HepG2 (cell line): Measurements from ENCODE around the gene MRM2. TPM values are rescaled to one million over a fixed set of nuclear protein-coding genes. Genes with fewer than 3 reads are reported as not detected.

Experiments used
- ATAC-seq: fragments of 200-7000 bp; cut with Tn5 transposase; 3 replicates; pipeline ENCODE4 v1.9.1; 2020; ENCODE audit warnings: mild to moderate bottlenecking, moderate library complexity
- BruUV-seq: library from RNA; stranded (reverse); fragments of 400-500 nt; replicated peaks from 2 replicates; lab custom pipeline; 2021; lab: Mats Ljungman, UMichigan
- CTCF ChIA-PET: fragments of 300-600 bp; formaldehyde crosslinking; extraction: SDS; loops from one replicate; lab custom pipeline; 2021; ENCODE audit warnings: low total read pairs, inconsistent platforms, low intra/inter-chr PET ratio; lab: Yijun Ruan, JAX
- POLR2A ChIA-PET: fragments of 350-600 bp; sonication (Branson Sonifier 250); formaldehyde crosslinking; loops from one replicate; lab custom pipeline; 2020; ENCODE audit warnings: antibody characterized with exemption, inconsistent platforms; lab: Yijun Ruan, JAX
- DNase-seq: peaks from one replicate; pipeline ENCODE4 v3.0.0-alpha.2; 2015; ENCODE audit warnings: low spot score
- FAIRE-seq: peaks from 3 replicates; lab custom pipeline; 2011; peaks lifted over from hg19 to GRCh38; lab: Jason Lieb, UNC
- H2AFZ ChIP-seq: one replicate; pipeline ENCODE4 v1.6.1; 2011; ENCODE audit warnings: low read length, inconsistent platforms
- H3K27ac ChIP-seq: fragments of 300-600 bp; 3 replicates; pipeline ENCODE4 v1.8.0; 2011; ENCODE audit warnings: mixed run types, mild to moderate bottlenecking, mixed read lengths, low read length, inconsistent platforms; ENCODE audit not compliant: insufficient read depth; ENCODE audit errors: extremely low read length
- H3K27me3 ChIP-seq, 2 experiments: fragments of 200-600 bp in 1 of 2; 2 replicates in 1 of 2; 3 replicates in 1 of 2; pipeline versions ENCODE4 v1.6.0 to v1.8.0; 2011; ENCODE audit warnings: low read length in 2 of 2, mild to moderate bottlenecking in 2 of 2, moderate library complexity in 2 of 2, inconsistent platforms in 1 of 2; ENCODE audit not compliant: insufficient read depth in 2 of 2, control insufficient read depth in 1 of 2
- H3K36me3 ChIP-seq, 2 experiments: fragments of 200-600 bp in 1 of 2; replicated peaks in 1 of 2; 2 replicates in 1 of 2; 3 replicates in 1 of 2; pipeline versions ENCODE4 v1.5.1 to v1.8.0; 2011; ENCODE audit warnings: low read length in 2 of 2, inconsistent platforms in 1 of 2; ENCODE audit not compliant: insufficient read depth in 2 of 2, control insufficient read depth in 1 of 2
- H3K4me1 ChIP-seq: 2 replicates; pipeline ENCODE4 v1.5.1; 2012; ENCODE audit warnings: low read length, inconsistent platforms; ENCODE audit not compliant: insufficient read depth
- H3K4me2 ChIP-seq: 2 replicates; pipeline ENCODE4 v1.6.0; 2011; ENCODE audit warnings: low read depth, low read length, inconsistent platforms
- H3K4me3 ChIP-seq, 3 experiments: fragments of 200-600 bp in 1 of 3; sonication (generic), shearing (Covaris generic) in 1 of 3; replicated peaks in 1 of 3; 2 replicates each; pipeline ENCODE4 v1.5.1; 2011 to 2016; ENCODE audit warnings: low read length in 3 of 3, inconsistent platforms in 2 of 3, low read depth in 2 of 3, mild to moderate bottlenecking in 2 of 3, control low read depth in 1 of 3, mixed read lengths in 1 of 3; ENCODE audit not compliant: insufficient read depth in 1 of 3
- H3K79me2 ChIP-seq: one replicate; pipeline ENCODE4 v1.6.1; 2011; ENCODE audit warnings: low read length, inconsistent platforms; ENCODE audit not compliant: insufficient read depth
- H3K9ac ChIP-seq: 2 replicates; pipeline ENCODE4 v1.6.0; 2011; ENCODE audit warnings: mild to moderate bottlenecking, low read depth, low read length, inconsistent platforms; ENCODE audit not compliant: insufficient read depth
- H3K9me3 ChIP-seq: 2 replicates; pipeline ENCODE4 v1.5.1; 2012; ENCODE audit warnings: mild to moderate bottlenecking, low read length
- H4K20me1 ChIP-seq: 2 replicates; pipeline ENCODE4 v1.6.0; 2011; ENCODE audit warnings: inconsistent platforms, mild to moderate bottlenecking, low read length, moderate library complexity; ENCODE audit not compliant: insufficient read depth
- ZBTB33 ChIP-seq: sonication (generic); formaldehyde crosslinking; IDR thresholded peaks from 2 replicates; pipeline ENCODE4 v1.4.0; 2020; ENCODE audit warnings: missing genetic modification reagents
- ZSCAN5A ChIP-seq: sonication (generic); formaldehyde crosslinking; IDR thresholded peaks from 2 replicates; pipeline ENCODE4 v1.8.0; 2022; ENCODE audit warnings: mild to moderate bottlenecking, missing genetic modification reagents, borderline replicate concordance
- WGBS: methylation state at CpG from one replicate; pipeline ENCODE4 v1.1.6; 2017; ENCODE audit warnings: low lambda C conversion rate; 5-methylcytosine and 5-hydroxymethylcytosine counted together
- in situ Hi-C: cut with HindIII; loops from 2 replicates; pipeline ENCODE4 v1.10.0; 2017; ENCODE audit warnings: low pct_unique_long_range_greater_than_20kb; ENCODE audit not compliant: extremely low pct_ligation_motif_present
- intact Hi-C: fragments of 100-400 bp; cut with micrococcal nuclease; formaldehyde crosslinking; loops from one replicate; pipeline ENCODE4 v1.10.0; 2022; ENCODE audit not compliant: unreplicated experiment
- polyA plus RNA-seq, 8 experiments: library from polyadenylated mRNA; depleted of rRNA in 3 of 8; stranded (reverse) in 7 of 8; unstranded in 1 of 8; fragments of >200 nt; fragmentation: Illumina TruSeq in 4 of 8; extraction: Trizol in 4 of 8; gene quantifications; 2 replicates each; pipeline versions ENCODE4 v1.2.1 to v1.2.3, GENCODE V29; 2011 to 2016; ENCODE audit warnings: low read depth in 4 of 8, missing spikeins in 1 of 8, mixed read lengths in 1 of 8; ENCODE audit not compliant: insufficient read depth in 1 of 8
- total RNA-seq, 5 experiments: library from RNA; depleted of rRNA; stranded (reverse); fragments of >200 nt; fragmentation: Illumina TruSeq; extraction: Trizol; gene quantifications; 2 replicates each; pipeline ENCODE4 v1.2.3, GENCODE V29; 2016; ENCODE audit warnings: low read depth in 1 of 5

The MRM2 gene
- total and polyA plus RNA-seq, 2 of the 13 experiments (the other 11 are each of a cell fraction or from before 2014, with no cell fraction given) = 13.2 to 34.2 TPM

GRCh38 chr7:2271273-2272026, 29.4 kb upstream of the MRM2 start:
- peaks cover 40% of the 10 kb centered on the region for H3K4me1 ChIP-seq
- in situ Hi-C loops (no loop called here), intact Hi-C loops (no loop called here)
- FAIRE-seq (no peak), ATAC-seq (no peak), DNase-seq (no peak)
- POLR2A ChIA-PET = no interaction called here
- H3K27ac ChIP-seq = no peak overlapping the region
- 90% methylated on average over 21 of the region's 27 CpGs for WGBS
- no TSS peak for BruUV-seq
- no peak overlapping the region for H3K4me2 ChIP-seq
- no peaks in the 10 kb centered on the region for H3K9me3 ChIP-seq
- no peaks in the 10 kb centered on the region for H4K20me1 ChIP-seq
- TF ChIP-seq ZSCAN5A (CRISPR knock-in tag) (no peak), ZBTB33 (CRISPR knock-in tag) (0 out of 2 replicates have a peak, but pooled peaks have one; percentile 44)
- peaks cover 9 to 26% of the 10 kb centered on the region in 2 experiments; a peak in 4 of 5 replicates for H3K36me3 ChIP-seq
- no peak overlapping the region for H3K4me3 ChIP-seq
- H3K27me3 ChIP-seq = no peaks in the 10 kb centered on the region
- H3K79me2 ChIP-seq = no peaks in the 10 kb centered on the region
- no peak overlapping the region for H3K9ac ChIP-seq
- H2AFZ ChIP-seq = no peak overlapping the region
- CTCF ChIA-PET = no interaction called here
